Activated naive CD4-positive, alpha-beta T cell treated with anti-CD3 and anti-CD28 coated beads, Interleukin-2, amount 10 ng/mL, durations not matched to agents 7 days and 5 days (primary cell): ENCODE results near the gene PLAC8L1.

ENCODE experiments used
- CTCF ChIA-PET: fragments of 350-600 bp; sonication (Branson Sonifier 250); formaldehyde crosslinking; loops from one replicate; lab custom pipeline; 2021; ENCODE audit warnings: antibody characterized with exemption; lab: Charles Lee
- DNase-seq: peaks from one replicate; pipeline ENCODE4 v3.0.0-alpha.2; 2020
- H3K27ac Mint-ChIP-seq: one replicate; pipeline ENCODE4 v1.8.0; 2021; ENCODE audit warnings: mild to moderate bottlenecking, moderate library complexity, mixed read lengths
- H3K27me3 Mint-ChIP-seq: one replicate; pipeline ENCODE4 v1.8.0; 2021; ENCODE audit warnings: mild to moderate bottlenecking, mixed read lengths
- H3K36me3 Mint-ChIP-seq: one replicate; pipeline ENCODE4 v1.8.0; 2021; ENCODE audit warnings: mixed read lengths
- H3K4me1 Mint-ChIP-seq: one replicate; pipeline ENCODE4 v1.8.0; 2021; ENCODE audit warnings: mixed read lengths
- H3K4me3 Mint-ChIP-seq: one replicate; pipeline ENCODE4 v1.8.0; 2021; ENCODE audit warnings: mild to moderate bottlenecking, moderate library complexity, mixed read lengths
- H3K9me3 Mint-ChIP-seq: one replicate; pipeline ENCODE4 v1.8.0; 2021; ENCODE audit warnings: mixed read lengths

PLAC8L1 gene

GRCh38 chr5:146103594-146103993 lies 1.8 kb downstream of the PLAC8L1 start:
- Mint-ChIP-seq H3K9me3 (no peaks in the 10 kb centered on the region), H3K4me1 (no peaks in the 10 kb centered on the region), H3K27me3 (no peaks in the 10 kb centered on the region), H3K36me3 (peaks cover 1% of the 10 kb centered on the region), H3K27ac (no peak overlapping the region), H3K4me3 (no peak overlapping the region)
- no peak for DNase-seq
- CTCF ChIA-PET, result interaction anchor here (1.0 kb wide), 1 partner anchor 11 kb away, joined by 3 read pairs; no protein-coding TSS in a partner anchor

DNA sequence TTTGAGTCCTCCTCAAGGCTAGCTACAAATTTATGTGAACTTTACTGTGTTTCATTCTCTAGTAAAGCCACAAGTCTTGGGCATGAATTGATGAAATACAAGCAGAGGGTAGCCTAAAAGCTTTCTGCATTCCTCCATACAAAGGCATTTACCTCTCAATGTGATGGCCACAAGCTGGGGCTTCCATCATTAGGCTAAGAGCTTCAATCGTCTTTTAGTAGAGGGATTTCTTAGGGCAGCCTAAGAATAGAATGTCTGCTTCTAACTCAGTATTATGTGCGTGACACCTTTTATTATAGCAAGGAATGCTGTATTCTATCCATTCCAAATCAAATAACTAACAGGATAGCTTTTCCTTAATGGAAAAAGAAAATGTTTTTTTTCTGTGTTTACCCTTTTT lies 3.7 kb downstream of the PLAC8L1 start:
- CTCF ChIA-PET, result interaction anchor here (0.7 kb wide), 1 partner anchor 197 kb away, joined by 3 read pairs; no protein-coding TSS in a partner anchor
- Mint-ChIP-seq H3K9me3 (no peaks in the 10 kb centered on the region), H3K4me3 (no peak overlapping the region), H3K4me1 (no peaks in the 10 kb centered on the region), H3K27ac (no peak overlapping the region), H3K36me3 (peaks cover 1% of the 10 kb centered on the region), H3K27me3 (no peaks in the 10 kb centered on the region)
- no peak for DNase-seq

- CTCF ChIA-PET, result no interaction called here
Measured at GRCh38 chr5:146098047-146098446, 7.3 kb downstream of the PLAC8L1 start.

DNA sequence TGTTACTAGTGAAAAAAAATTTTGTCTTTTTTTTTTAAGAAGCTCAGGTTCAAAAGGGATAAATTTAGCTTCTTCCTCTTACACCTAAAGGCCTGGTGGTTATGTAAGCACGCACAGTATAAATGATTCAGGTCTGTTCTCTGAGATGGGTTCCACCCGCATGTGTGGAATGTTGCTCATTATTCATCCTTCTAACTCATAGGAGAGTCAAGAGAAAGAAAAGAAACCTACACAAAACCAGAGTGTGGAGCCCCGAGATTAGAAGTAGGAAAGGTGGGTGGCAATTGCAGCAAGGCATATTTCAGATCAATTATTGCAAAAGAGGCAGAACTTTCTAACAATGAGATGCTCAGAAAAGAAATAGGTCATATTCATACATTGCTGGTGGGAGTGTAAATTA lies 13.5 kb downstream of the PLAC8L1 start:
- no peaks in the 10 kb centered on the region for H3K36me3 Mint-ChIP-seq
- H3K27me3 Mint-ChIP-seq, result no peaks in the 10 kb centered on the region
- H3K4me3 Mint-ChIP-seq, result no peak overlapping the region
- no peaks in the 10 kb centered on the region for H3K4me1 Mint-ChIP-seq
- CTCF ChIA-PET, result no interaction called here
- no peak for DNase-seq
- H3K27ac Mint-ChIP-seq, result no peak overlapping the region
- H3K9me3 Mint-ChIP-seq, result no peaks in the 10 kb centered on the region

More at GRCh38 chr5:146098047-146098446, 7.3 kb downstream of the PLAC8L1 start:
- Mint-ChIP-seq H3K36me3 (no peaks in the 10 kb centered on the region), H3K4me1 (no peaks in the 10 kb centered on the region), H3K9me3 (no peaks in the 10 kb centered on the region), H3K27ac (no peak overlapping the region), H3K27me3 (no peaks in the 10 kb centered on the region), H3K4me3 (no peak overlapping the region)
- DNase-seq, result no peak

GRCh38 chr5:146089287-146089686 lies 16.1 kb downstream of the PLAC8L1 start:
- Mint-ChIP-seq H3K9me3 (no peaks in the 10 kb centered on the region), H3K4me1 (no peaks in the 10 kb centered on the region), H3K36me3 (no peaks in the 10 kb centered on the region), H3K27ac (no peak overlapping the region), H3K27me3 (no peaks in the 10 kb centered on the region), H3K4me3 (no peak overlapping the region)
- DNase-seq, result no peak
- CTCF ChIA-PET, result no interaction called here

- Mint-ChIP-seq H3K27ac (no peak overlapping the region), H3K27me3 (no peaks in the 10 kb centered on the region), H3K4me1 (no peaks in the 10 kb centered on the region), H3K36me3 (no peaks in the 10 kb centered on the region), H3K4me3 (no peak overlapping the region), H3K9me3 (no peaks in the 10 kb centered on the region)
- CTCF ChIA-PET, result no interaction called here
- DNase-seq, result no peak
Measured at GRCh38 chr5:146088098-146088497, 17.3 kb downstream of the PLAC8L1 start.

- Mint-ChIP-seq H3K9me3 (no peaks in the 10 kb centered on the region), H3K27ac (no peak overlapping the region), H3K27me3 (peaks cover 9% of the 10 kb centered on the region), H3K4me1 (peaks cover 8% of the 10 kb centered on the region), H3K36me3 (no peaks in the 10 kb centered on the region), H3K4me3 (no peak overlapping the region)
- CTCF ChIA-PET, result no interaction called here
- no peak for DNase-seq
Measured at GRCh38 chr5:146084376-146084775, 21.0 kb downstream of the PLAC8L1 start.

- Mint-ChIP-seq H3K36me3 (no peaks in the 10 kb centered on the region), H3K4me3 (no peak overlapping the region), H3K4me1 (peaks cover 10% of the 10 kb centered on the region), H3K27ac (no peak overlapping the region), H3K27me3 (peaks cover 18% of the 10 kb centered on the region), H3K9me3 (no peaks in the 10 kb centered on the region)
- no peak for DNase-seq
- CTCF ChIA-PET, result no interaction called here
Measured at GRCh38 chr5:146082798-146083197, 22.6 kb downstream of the PLAC8L1 start.

GRCh38 chr5:146081556-146081955 lies 23.8 kb downstream of the PLAC8L1 start:
- Mint-ChIP-seq H3K9me3 (no peaks in the 10 kb centered on the region), H3K27ac (no peak overlapping the region), H3K36me3 (no peaks in the 10 kb centered on the region), H3K27me3 (peaks cover 25% of the 10 kb centered on the region), H3K4me3 (no peak overlapping the region), H3K4me1 (peaks cover 10% of the 10 kb centered on the region)
- no peak for DNase-seq
- CTCF ChIA-PET, result no interaction called here

- CTCF ChIA-PET, result no interaction called here
- peak; percentile 25 for DNase-seq
- Mint-ChIP-seq H3K36me3 (no peaks in the 10 kb centered on the region), H3K4me3 (no peak overlapping the region), H3K9me3 (no peaks in the 10 kb centered on the region), H3K4me1 (peaks cover 10% of the 10 kb centered on the region), H3K27ac (no peak overlapping the region), H3K27me3 (peaks cover 31% of the 10 kb centered on the region)
Measured at GRCh38 chr5:146079695-146080373, 25.5 kb downstream of the PLAC8L1 start.

- no peaks in the 10 kb centered on the region for H3K36me3 Mint-ChIP-seq
- H3K4me3 Mint-ChIP-seq, result no peak overlapping the region
- H3K9me3 Mint-ChIP-seq, result no peaks in the 10 kb centered on the region
- DNase-seq, result no peak
- CTCF ChIA-PET, result no interaction called here
- H3K4me1 Mint-ChIP-seq, result peaks cover 10% of the 10 kb centered on the region
- no peak overlapping the region for H3K27ac Mint-ChIP-seq
- peaks cover 31% of the 10 kb centered on the region for H3K27me3 Mint-ChIP-seq
Measured at GRCh38 chr5:146078566-146078965, 26.8 kb downstream of the PLAC8L1 start.

GRCh38 chr5:146076455-146076854 lies 28.9 kb downstream of the PLAC8L1 start:
- no peak for DNase-seq
- peaks cover 10% of the 10 kb centered on the region for H3K4me1 Mint-ChIP-seq
- H3K27ac Mint-ChIP-seq, result no peak overlapping the region
- no peak overlapping the region for H3K4me3 Mint-ChIP-seq
- no peaks in the 10 kb centered on the region for H3K9me3 Mint-ChIP-seq
- H3K27me3 Mint-ChIP-seq, result peaks cover 24% of the 10 kb centered on the region
- CTCF ChIA-PET, result no interaction called here
- H3K36me3 Mint-ChIP-seq, result no peaks in the 10 kb centered on the region

GRCh38 chr5:146076028-146076427 lies 29.3 kb downstream of the PLAC8L1 start:
- H3K36me3 Mint-ChIP-seq, result no peaks in the 10 kb centered on the region
- peaks cover 10% of the 10 kb centered on the region for H3K4me1 Mint-ChIP-seq
- H3K4me3 Mint-ChIP-seq, result no peak overlapping the region
- DNase-seq, result no peak
- H3K27me3 Mint-ChIP-seq, result peaks cover 22% of the 10 kb centered on the region
- H3K27ac Mint-ChIP-seq, result no peak overlapping the region
- H3K9me3 Mint-ChIP-seq, result no peaks in the 10 kb centered on the region
- CTCF ChIA-PET, result no interaction called here

DNA sequence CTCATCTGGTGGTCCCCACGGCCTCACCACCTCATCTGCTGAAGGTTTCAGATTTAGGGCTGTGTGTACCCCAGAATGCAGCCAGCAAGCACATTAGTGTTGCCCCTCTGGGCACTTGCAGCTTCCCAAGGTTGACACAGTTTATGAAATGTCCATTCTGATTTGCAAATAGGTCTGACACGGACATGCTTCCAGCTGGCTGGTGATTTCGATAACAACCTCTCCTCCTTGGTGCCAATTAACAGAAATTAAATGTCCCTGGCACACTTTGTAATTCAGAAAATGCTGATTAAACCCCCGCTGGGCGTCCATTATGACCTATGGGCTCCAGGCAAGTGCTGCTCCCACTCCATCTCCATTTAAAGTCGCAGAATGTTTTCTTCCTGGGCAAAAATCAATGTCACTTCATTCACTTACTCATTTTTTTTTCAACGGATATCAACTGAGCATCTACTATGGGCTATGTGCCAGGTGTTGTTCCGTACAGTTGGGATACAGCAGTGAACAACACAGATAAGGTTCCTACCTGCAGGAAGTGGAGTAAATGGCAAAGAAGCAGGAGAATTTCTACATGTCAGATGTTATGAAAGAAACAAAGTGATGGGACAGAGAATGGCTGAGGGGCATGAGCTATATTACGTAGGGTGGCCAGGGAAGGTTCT lies 32.0 kb downstream of the PLAC8L1 start:
- peaks cover 19% of the 10 kb centered on the region for H3K27me3 Mint-ChIP-seq
- H3K9me3 Mint-ChIP-seq, result no peaks in the 10 kb centered on the region
- H3K36me3 Mint-ChIP-seq, result no peaks in the 10 kb centered on the region
- DNase-seq, result no peak
- no peak overlapping the region for H3K27ac Mint-ChIP-seq
- CTCF ChIA-PET, result interaction anchor here (1.4 kb wide), 1 partner anchor 19 kb away, joined by 3 read pairs; no protein-coding TSS in a partner anchor
- no peak overlapping the region for H3K4me3 Mint-ChIP-seq
- no peaks in the 10 kb centered on the region for H3K4me1 Mint-ChIP-seq

- DNase-seq, result no peak
- Mint-ChIP-seq H3K27ac (no peak overlapping the region), H3K36me3 (no peaks in the 10 kb centered on the region), H3K4me3 (no peak overlapping the region), H3K4me1 (no peaks in the 10 kb centered on the region), H3K9me3 (no peaks in the 10 kb centered on the region), H3K27me3 (peaks cover 17% of the 10 kb centered on the region)
- CTCF ChIA-PET, result interaction anchor here (1.4 kb wide), 1 partner anchor 19 kb away, joined by 3 read pairs; no protein-coding TSS in a partner anchor
Measured at GRCh38 chr5:146072595-146072994, 32.8 kb downstream of the PLAC8L1 start.
